SU-DHL-6 (cell line): ENCODE results near the gene UNC5B.

Experiments
- EZH2phosphoT487 ChIP-seq: fragments of 200-600 bp; sonication (generic), shearing (Covaris generic); conservative IDR thresholded peaks from 2 replicates; pipeline ENCODE4 v1.6.1; 2018; ENCODE audit warnings: mild to moderate bottlenecking, antibody characterized with exemption, low read length, moderate library complexity, mixed read lengths
- TF ChIP-seq, protein P1 (sequence below): fragments of 200-600 bp; sonication (generic); IDR thresholded peaks from one replicate; pipeline ENCODE4 v1.5.1; 2017; ENCODE audit warnings: antibody characterized with exemption, mild to moderate bottlenecking, low read length, moderate library complexity; ENCODE audit not compliant: insufficient read depth, poor library complexity, severe bottlenecking

GRCh38 chr10:71242622-71243009 lies 30.2 kb downstream of the UNC5B start:
- TF ChIP-seq, protein P1, sequence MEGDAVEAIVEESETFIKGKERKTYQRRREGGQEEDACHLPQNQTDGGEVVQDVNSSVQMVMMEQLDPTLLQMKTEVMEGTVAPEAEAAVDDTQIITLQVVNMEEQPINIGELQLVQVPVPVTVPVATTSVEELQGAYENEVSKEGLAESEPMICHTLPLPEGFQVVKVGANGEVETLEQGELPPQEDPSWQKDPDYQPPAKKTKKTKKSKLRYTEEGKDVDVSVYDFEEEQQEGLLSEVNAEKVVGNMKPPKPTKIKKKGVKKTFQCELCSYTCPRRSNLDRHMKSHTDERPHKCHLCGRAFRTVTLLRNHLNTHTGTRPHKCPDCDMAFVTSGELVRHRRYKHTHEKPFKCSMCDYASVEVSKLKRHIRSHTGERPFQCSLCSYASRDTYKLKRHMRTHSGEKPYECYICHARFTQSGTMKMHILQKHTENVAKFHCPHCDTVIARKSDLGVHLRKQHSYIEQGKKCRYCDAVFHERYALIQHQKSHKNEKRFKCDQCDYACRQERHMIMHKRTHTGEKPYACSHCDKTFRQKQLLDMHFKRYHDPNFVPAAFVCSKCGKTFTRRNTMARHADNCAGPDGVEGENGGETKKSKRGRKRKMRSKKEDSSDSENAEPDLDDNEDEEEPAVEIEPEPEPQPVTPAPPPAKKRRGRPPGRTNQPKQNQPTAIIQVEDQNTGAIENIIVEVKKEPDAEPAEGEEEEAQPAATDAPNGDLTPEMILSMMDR, result no peak
- TF ChIP-seq EZH2phosphoT487, result no peak
